ENCODE measurements around the gene RALGAPB. TPM values are rescaled to one million over a fixed set of nuclear protein-coding genes. Genes with fewer than 3 reads are reported as not detected.

RALGAPB gene
- total and polyA plus RNA-seq, 2 of the 13 experiments (the other 11 are each of a cell fraction or from before 2014, with no cell fraction given): 17.6 to 30.6 TPM

- TF ChIP-seq ZNF280D (CRISPR knock-in tag; IDR thresholded peaks at IDR 0.05) (peak; percentile 77; the same call in 1 of the 2 replicates), HDAC6 (IDR thresholded peaks at IDR 0.05; ENCODE audit: low read depth, low read length) (no peak), HNF4G (IDR thresholded peaks at IDR 0.05; ENCODE audit: borderline replicate concordance, low read depth, low read length) (peak; percentile 43; the same call in 1 of the 2 replicates), HNF4G (CRISPR knock-in tag; IDR thresholded peaks at IDR 0.05; ENCODE audit: borderline replicate concordance, low read depth) (no peak; the same call in 1 of the 2 replicates), KLF16 (CRISPR knock-in tag; IDR thresholded peaks at IDR 0.05) (peak in 1 of 2 experiments; percentile 90; a peak in 2 of 4 replicates), KDM5A (IDR thresholded peaks at IDR 0.05; ENCODE audit: borderline replicate concordance, low read length) (no peak), PHF8 (CRISPR knock-in tag; IDR thresholded peaks at IDR 0.05) (no peak), CHD4 (IDR thresholded peaks at IDR 0.05; ENCODE audit: borderline replicate concordance, low read length) (peak; percentile 91; the same call in 1 of the 2 replicates), GTF3A (CRISPR knock-in tag; conservative IDR thresholded peaks at IDR 0.05) (no peak; the same call in 1 of the 2 replicates), TRAFD1 (CRISPR knock-in tag; IDR thresholded peaks at IDR 0.05; ENCODE audit: borderline replicate concordance) (no peak), CHCHD3 (CRISPR knock-in tag; IDR thresholded peaks at IDR 0.05) (no peak), LCORL (IDR thresholded peaks at IDR 0.05) (peak; percentile 98), LCORL (CRISPR knock-in tag; IDR thresholded peaks at IDR 0.05) (peak; percentile 97), ZNF225 (CRISPR knock-in tag; IDR thresholded peaks at IDR 0.05) (no peak), KAT8 (CRISPR knock-in tag; IDR thresholded peaks at IDR 0.05) (peak; percentile 90), JUN (CRISPR knock-in tag; IDR thresholded peaks at IDR 0.05) (peak; percentile 97), ZNF468 (CRISPR knock-in tag; IDR thresholded peaks at IDR 0.05) (no peak), CREBL2 (CRISPR knock-in tag; IDR thresholded peaks at IDR 0.05; ENCODE audit: borderline replicate concordance) (no peak), ZBTB8A (CRISPR knock-in tag; IDR thresholded peaks at IDR 0.05; ENCODE audit: borderline replicate concordance, low read depth) (no peak), FUBP1 (CRISPR knock-in tag; IDR thresholded peaks at IDR 0.05; ENCODE audit: borderline replicate concordance) (no peak), ZNF549 (CRISPR knock-in tag; IDR thresholded peaks at IDR 0.05) (no peak), HNF4A (CRISPR knock-in tag; IDR thresholded peaks at IDR 0.05) (peak; percentile 71), SRSF1 (optimal IDR thresholded peaks at IDR 0.05; ENCODE audit: low read depth, low read length) (no peak)
Observed at GRCh38 chr20:38604873-38605303, 132.2 kb downstream of the RALGAPB start (continued).
